Measurements from ENCODE around the gene NSA2.

DNA sequence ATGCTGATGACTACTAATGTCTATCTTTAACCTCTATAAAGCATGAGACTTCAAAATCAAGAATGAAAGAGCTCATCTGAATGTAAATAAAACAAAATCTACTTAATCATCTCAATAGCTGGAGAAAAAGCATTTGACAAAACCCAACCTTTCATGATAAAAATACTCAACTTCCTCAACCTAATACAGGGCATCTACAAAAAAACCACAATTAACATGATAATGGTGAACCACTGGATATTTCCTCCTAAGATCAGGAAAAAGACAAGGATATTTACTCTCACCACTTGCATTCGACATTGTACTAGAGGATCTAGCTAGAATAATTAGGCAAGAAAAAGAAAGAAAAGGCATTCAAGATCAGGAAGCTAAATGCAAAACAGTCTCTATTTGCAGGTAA, 49.8 kb downstream of the NSA2 start:
- TF ChIP-seq RNF2 (IDR thresholded peaks at IDR 0.05; ENCODE audit: borderline replicate concordance, low read depth) = no peak
- TF ChIP-seq, protein P1, sequence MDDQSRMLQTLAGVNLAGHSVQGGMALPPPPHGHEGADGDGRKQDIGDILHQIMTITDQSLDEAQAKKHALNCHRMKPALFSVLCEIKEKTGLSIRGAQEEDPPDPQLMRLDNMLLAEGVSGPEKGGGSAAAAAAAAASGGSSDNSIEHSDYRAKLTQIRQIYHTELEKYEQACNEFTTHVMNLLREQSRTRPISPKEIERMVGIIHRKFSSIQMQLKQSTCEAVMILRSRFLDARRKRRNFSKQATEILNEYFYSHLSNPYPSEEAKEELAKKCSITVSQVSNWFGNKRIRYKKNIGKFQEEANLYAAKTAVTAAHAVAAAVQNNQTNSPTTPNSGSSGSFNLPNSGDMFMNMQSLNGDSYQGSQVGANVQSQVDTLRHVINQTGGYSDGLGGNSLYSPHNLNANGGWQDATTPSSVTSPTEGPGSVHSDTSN (IDR thresholded peaks at IDR 0.05) = no peak
- TF ChIP-seq, protein P2, sequence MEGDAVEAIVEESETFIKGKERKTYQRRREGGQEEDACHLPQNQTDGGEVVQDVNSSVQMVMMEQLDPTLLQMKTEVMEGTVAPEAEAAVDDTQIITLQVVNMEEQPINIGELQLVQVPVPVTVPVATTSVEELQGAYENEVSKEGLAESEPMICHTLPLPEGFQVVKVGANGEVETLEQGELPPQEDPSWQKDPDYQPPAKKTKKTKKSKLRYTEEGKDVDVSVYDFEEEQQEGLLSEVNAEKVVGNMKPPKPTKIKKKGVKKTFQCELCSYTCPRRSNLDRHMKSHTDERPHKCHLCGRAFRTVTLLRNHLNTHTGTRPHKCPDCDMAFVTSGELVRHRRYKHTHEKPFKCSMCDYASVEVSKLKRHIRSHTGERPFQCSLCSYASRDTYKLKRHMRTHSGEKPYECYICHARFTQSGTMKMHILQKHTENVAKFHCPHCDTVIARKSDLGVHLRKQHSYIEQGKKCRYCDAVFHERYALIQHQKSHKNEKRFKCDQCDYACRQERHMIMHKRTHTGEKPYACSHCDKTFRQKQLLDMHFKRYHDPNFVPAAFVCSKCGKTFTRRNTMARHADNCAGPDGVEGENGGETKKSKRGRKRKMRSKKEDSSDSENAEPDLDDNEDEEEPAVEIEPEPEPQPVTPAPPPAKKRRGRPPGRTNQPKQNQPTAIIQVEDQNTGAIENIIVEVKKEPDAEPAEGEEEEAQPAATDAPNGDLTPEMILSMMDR (IDR thresholded peaks at IDR 0.05) = no peak
- TF ChIP-seq EP300 (IDR thresholded peaks at IDR 0.05) = no peak
- no peak for TF ChIP-seq POLR2A (IDR thresholded peaks at IDR 0.05; ENCODE audit: low read length)
- TF ChIP-seq FOSL2 (IDR thresholded peaks at IDR 0.05) = no peak
- TF ChIP-seq FOSL2 (CRISPR knock-in tag; IDR thresholded peaks at IDR 0.05) = no peak
- no peak for TF ChIP-seq RFX5 (IDR thresholded peaks at IDR 0.05)
- no peak for TF ChIP-seq NR3C1 (IDR thresholded peaks at IDR 0.05)
- TF ChIP-seq, protein P3, sequence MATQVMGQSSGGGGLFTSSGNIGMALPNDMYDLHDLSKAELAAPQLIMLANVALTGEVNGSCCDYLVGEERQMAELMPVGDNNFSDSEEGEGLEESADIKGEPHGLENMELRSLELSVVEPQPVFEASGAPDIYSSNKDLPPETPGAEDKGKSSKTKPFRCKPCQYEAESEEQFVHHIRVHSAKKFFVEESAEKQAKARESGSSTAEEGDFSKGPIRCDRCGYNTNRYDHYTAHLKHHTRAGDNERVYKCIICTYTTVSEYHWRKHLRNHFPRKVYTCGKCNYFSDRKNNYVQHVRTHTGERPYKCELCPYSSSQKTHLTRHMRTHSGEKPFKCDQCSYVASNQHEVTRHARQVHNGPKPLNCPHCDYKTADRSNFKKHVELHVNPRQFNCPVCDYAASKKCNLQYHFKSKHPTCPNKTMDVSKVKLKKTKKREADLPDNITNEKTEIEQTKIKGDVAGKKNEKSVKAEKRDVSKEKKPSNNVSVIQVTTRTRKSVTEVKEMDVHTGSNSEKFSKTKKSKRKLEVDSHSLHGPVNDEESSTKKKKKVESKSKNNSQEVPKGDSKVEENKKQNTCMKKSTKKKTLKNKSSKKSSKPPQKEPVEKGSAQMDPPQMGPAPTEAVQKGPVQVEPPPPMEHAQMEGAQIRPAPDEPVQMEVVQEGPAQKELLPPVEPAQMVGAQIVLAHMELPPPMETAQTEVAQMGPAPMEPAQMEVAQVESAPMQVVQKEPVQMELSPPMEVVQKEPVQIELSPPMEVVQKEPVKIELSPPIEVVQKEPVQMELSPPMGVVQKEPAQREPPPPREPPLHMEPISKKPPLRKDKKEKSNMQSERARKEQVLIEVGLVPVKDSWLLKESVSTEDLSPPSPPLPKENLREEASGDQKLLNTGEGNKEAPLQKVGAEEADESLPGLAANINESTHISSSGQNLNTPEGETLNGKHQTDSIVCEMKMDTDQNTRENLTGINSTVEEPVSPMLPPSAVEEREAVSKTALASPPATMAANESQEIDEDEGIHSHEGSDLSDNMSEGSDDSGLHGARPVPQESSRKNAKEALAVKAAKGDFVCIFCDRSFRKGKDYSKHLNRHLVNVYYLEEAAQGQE (IDR thresholded peaks at IDR 0.05) = no peak
- no peak for TF ChIP-seq TP53 (CRISPR knock-in tag; IDR thresholded peaks at IDR 0.05)
